ENCODE data around the gene LDLR.
"Not testable (repeated sequence)": the region's sequence is repeated elsewhere in the genome, so short reads cannot be mapped to it uniquely, and the experiment has no call there.

LDLR gene

DNA sequence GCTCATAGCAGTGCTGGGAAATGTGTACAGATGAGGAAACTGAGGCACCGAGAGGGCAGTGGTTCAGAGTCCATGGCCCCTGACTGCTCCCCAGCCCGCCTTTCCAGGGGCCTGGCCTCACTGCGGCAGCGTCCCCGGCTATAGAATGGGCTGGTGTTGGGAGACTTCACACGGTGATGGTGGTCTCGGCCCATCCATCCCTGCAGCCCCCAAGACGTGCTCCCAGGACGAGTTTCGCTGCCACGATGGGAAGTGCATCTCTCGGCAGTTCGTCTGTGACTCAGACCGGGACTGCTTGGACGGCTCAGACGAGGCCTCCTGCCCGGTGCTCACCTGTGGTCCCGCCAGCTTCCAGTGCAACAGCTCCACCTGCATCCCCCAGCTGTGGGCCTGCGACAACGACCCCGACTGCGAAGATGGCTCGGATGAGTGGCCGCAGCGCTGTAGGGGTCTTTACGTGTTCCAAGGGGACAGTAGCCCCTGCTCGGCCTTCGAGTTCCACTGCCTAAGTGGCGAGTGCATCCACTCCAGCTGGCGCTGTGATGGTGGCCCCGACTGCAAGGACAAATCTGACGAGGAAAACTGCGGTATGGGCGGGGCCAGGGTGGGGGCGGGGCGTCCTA lies 15.9 kb downstream of the LDLR start:
- DNase-seq (ENCODE audit: low spot score) = no peak

DNA sequence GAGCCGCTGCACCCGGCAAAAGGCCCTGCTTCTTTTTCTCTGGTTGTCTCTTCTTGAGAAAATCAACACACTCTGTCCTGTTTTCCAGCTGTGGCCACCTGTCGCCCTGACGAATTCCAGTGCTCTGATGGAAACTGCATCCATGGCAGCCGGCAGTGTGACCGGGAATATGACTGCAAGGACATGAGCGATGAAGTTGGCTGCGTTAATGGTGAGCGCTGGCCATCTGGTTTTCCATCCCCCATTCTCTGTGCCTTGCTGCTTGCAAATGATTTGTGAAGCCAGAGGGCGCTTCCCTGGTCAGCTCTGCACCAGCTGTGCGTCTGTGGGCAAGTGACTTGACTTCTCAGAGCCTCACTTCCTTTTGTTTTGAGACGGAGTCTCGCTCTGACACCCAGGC lies 17.2 kb downstream of the LDLR start:
- no peak for DNase-seq (ENCODE audit: low spot score)

DNA sequence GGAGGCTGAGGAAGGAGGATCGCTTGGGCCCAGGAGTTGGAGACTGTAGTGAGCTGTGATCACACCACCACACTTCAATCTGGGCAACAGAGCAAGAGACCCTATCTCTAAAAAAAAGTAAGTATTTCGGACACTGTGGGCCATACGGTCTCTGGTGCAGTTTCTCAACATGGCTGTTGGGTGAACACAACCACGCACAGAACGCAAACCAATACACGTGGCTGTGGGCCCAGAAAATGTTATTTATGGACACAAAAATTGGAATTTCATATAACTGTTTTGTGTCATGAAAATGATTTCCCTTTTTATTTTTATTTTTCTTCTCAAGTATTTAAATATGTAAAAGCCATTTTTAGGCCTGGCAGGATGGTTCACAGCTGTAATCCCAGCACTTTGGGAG lies 19.5 kb downstream of the LDLR start:
- DNase-seq (ENCODE audit: low spot score) = no peak

DNA sequence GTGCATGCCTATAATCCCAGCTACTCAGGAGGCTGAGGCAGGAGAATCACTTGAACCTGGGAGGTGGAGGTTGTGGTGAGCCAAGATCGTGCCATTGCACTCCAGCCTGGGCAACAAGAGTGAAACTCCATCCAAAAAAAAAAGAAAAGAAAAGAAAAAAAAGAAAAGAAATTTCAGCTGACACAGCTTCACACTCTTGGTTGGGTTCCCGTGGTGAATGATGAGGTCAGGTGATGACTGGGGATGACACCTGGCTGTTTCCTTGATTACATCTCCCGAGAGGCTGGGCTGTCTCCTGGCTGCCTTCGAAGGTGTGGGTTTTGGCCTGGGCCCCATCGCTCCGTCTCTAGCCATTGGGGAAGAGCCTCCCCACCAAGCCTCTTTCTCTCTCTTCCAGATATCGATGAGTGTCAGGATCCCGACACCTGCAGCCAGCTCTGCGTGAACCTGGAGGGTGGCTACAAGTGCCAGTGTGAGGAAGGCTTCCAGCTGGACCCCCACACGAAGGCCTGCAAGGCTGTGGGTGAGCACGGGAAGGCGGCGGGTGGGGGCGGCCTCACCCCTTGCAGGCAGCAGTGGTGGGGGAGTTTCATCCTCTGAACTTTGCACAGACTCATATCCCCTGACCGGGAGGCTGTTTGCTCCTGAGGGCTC lies 22.0 kb downstream of the LDLR start:
- DNase-seq (ENCODE audit: low spot score) = no peak

DNA sequence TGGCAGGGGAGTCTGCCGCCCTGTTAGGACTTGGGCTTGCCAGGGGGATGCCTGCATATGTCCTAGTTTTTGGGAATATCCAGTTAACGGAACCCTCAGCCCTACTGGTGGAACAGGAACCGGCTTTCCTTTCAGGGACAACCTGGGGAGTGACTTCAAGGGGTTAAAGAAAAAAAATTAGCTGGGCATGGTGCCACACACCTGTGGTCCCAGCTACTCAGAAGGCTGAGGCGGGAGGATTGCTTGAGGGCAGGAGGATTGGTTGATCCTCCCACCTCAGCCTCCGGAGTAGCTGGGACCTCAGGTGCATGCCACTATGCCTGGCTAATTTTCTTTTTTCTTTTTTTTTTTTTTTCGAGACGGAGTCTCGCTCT lies 22.5 kb downstream of the LDLR start:
- no peak for DNase-seq (ENCODE audit: low spot score)

DNA sequence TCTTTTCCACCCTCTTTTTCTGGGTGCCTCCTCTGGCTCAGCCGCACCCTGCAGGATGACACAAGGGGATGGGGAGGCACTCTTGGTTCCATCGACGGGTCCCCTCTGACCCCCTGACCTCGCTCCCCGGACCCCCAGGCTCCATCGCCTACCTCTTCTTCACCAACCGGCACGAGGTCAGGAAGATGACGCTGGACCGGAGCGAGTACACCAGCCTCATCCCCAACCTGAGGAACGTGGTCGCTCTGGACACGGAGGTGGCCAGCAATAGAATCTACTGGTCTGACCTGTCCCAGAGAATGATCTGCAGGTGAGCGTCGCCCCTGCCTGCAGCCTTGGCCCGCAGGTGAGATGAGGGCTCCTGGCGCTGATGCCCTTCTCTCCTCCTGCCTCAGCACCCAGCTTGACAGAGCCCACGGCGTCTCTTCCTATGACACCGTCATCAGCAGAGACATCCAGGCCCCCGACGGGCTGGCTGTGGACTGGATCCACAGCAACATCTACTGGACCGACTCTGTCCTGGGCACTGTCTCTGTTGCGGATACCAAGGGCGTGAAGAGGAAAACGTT lies 24.0 kb downstream of the LDLR start:
- no peak for DNase-seq (ENCODE audit: low spot score)

DNA sequence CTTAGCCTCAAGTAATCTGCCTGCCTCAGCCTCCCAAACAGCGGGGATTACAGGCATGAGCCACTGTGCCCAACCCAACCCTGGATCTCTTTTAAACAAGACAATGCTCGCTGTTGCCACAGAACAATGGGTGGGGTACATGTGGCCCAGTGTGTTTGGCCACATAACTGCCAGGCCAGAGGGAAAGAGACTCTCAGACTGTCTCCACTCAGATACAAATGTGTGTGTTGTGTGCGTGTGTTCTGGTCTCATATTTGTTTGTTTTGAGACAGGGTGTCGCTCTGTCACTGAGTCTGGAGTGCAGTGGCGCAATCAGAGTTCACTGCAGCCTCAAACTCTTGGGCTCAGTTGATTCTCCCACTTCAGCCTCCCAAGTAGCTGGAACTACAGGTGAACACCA lies 25.8 kb downstream of the LDLR start:
- no peak for DNase-seq (ENCODE audit: low spot score)

DNA sequence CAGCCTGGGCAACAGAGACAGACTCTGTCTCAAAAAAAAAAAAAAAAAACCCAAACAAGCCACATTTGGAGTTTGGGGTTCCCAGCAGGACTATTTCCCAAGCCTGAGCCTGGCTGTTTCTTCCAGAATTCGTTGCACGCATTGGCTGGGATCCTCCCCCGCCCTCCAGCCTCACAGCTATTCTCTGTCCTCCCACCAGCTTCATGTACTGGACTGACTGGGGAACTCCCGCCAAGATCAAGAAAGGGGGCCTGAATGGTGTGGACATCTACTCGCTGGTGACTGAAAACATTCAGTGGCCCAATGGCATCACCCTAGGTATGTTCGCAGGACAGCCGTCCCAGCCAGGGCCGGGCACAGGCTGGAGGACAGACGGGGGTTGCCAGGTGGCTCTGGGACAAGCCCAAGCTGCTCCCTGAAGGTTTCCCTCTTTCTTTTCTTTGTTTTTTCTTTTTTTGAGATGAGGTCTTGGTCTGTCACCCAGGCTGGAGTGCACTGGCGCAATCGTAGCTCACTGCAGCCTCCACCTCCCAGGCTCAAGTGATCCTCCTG lies 26.7 kb downstream of the LDLR start:
- DNase-seq (ENCODE audit: low spot score) = no peak

DNA sequence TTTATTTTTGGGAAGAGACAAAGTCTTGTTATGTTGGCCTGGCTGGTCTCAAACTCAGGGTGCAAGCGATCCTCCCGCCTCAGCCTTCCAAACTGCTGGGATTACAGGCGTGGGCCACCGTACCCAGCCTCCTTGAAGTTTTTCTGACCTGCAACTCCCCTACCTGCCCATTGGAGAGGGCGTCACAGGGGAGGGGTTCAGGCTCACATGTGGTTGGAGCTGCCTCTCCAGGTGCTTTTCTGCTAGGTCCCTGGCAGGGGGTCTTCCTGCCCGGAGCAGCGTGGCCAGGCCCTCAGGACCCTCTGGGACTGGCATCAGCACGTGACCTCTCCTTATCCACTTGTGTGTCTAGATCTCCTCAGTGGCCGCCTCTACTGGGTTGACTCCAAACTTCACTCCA lies 27.2 kb downstream of the LDLR start:
- DNase-seq (ENCODE audit: low spot score) = no peak

DNA sequence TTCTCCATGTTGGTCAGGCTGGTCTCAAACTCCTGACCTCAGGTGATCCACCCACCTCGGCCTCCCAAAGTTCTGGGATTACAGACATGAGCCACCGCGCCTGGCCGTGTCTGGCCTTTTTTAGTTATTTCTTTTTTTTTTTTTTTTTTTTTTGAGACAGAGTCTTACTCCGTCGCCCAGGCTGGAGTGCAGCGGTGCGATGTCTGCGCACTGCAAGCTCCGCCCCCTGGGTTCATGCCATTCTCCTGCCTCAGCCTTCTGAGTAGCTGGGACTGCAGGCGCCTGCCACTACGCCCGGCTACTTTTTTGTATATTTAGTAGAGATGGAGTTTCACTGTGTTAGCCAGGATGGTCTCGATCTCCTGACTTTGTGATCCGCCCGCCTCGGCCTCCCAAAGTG lies 32.7 kb downstream of the LDLR start:
- DNase-seq (ENCODE audit: low spot score) = not testable (repeated sequence)

DNA sequence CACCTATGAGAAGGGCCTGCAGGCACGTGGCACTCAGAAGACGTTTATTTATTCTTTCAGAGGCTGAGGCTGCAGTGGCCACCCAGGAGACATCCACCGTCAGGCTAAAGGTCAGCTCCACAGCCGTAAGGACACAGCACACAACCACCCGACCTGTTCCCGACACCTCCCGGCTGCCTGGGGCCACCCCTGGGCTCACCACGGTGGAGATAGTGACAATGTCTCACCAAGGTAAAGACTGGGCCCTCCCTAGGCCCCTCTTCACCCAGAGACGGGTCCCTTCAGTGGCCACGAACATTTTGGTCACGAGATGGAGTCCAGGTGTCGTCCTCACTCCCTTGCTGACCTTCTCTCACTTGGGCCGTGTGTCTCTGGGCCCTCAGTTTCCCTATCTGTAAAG lies 33.9 kb downstream of the LDLR start:
- DNase-seq (ENCODE audit: low spot score) = no peak

DNA sequence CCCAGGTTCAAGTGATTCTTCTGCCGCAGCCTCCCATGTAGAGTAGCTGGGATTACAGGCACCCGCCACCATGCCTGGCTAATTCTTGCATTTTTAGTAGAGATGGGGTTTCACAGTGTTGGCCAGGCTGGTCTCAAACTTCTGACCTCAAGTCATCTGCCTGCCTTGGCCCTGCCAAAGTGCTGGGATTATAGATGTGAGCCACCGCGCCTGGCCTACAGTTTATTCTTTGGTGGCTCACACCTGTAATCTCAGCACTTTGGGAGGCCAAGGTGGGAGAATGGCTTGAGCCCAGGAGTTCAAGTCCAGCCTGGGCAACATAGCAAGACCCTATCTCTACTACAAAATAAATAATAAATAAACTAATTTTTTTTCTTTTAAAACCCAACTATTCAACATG lies 34.9 kb downstream of the LDLR start:
- not testable (repeated sequence) for DNase-seq (ENCODE audit: low spot score)

DNA sequence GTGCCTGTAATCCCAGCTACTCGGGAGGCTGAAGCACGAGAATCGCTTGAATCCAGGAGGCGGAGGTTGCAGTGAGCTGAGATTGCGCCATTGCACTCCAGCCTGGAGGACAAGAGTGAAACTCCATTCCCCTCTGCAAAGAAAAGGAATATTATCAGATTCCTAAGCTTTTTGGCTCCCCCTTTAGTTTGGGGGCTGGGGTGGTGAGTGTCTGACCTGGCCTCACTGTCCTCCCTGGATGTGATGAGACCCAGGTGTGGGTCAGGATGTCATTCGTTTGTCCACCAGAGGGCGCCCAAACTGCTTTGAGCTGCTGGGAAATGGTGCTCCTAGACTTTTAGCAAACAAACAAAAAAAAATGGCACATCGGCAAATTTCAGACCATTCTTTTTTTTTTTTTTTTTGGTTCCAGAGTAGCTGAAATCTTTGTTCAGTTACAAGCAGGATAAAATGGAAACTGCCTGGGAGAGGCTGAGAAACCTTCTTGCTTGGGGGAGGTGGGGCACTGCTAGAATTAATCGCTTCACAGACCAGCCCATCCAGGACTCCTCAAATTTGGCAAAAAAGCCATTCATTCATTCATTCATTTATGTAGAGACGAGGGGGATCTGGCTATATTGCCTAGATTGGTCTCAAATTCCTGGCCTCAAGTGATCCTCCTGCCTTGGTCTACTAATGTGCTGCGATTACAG lies 36.9 kb downstream of the LDLR start:
- peak; percentile 82 for DNase-seq (ENCODE audit: low spot score)

DNA sequence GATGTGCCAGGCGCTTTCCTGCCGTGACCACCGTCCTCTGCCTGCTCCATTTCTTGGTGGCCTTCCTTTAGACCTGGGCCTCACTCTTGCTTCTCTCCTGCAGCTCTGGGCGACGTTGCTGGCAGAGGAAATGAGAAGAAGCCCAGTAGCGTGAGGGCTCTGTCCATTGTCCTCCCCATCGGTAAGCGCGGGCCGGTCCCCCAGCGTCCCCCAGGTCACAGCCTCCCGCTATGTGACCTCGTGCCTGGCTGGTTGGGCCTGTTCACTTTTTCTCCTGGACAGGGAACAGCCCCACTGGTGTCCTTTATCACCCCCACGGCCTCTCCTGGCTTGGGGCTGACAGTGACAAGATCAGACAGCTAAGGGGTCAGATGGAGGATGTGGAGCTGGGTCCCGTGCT lies 38.6 kb downstream of the LDLR start:
- no peak for DNase-seq (ENCODE audit: low spot score)

DNA sequence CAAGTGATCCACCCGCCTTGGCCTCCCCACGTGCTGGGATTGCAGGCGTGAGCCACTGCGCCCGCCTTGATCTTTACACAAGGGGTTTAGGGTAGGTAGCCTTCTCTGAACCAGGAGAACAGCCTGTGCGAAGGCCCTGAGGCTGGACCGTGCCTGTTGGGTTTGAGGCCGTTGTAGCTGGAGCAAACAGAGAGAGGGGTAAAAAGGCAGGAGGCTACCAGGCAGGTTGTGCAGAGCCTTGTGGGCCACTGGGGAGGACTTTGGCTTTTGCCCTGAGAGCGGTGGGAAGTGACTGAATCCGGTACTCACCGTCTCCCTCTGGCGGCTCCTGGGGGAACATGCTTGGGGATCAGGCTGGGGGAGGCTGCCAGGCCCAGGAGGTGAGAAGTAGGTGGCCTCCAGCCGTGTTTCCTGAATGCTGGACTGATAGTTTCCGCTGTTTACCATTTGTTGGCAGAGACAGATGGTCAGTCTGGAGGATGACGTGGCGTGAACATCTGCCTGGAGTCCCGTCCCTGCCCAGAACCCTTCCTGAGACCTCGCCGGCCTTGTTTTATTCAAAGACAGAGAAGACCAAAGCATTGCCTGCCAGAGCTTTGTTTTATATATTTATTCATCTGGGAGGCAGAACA lies 41.7 kb downstream of the LDLR start:
- peak; percentile 80 for DNase-seq (ENCODE audit: low spot score)

DNA sequence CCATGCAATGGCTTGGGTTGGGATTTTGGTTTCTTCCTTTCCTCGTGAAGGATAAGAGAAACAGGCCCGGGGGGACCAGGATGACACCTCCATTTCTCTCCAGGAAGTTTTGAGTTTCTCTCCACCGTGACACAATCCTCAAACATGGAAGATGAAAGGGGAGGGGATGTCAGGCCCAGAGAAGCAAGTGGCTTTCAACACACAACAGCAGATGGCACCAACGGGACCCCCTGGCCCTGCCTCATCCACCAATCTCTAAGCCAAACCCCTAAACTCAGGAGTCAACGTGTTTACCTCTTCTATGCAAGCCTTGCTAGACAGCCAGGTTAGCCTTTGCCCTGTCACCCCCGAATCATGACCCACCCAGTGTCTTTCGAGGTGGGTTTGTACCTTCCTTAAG lies 42.2 kb downstream of the LDLR start:
- no peak for DNase-seq (ENCODE audit: low spot score)

DNA sequence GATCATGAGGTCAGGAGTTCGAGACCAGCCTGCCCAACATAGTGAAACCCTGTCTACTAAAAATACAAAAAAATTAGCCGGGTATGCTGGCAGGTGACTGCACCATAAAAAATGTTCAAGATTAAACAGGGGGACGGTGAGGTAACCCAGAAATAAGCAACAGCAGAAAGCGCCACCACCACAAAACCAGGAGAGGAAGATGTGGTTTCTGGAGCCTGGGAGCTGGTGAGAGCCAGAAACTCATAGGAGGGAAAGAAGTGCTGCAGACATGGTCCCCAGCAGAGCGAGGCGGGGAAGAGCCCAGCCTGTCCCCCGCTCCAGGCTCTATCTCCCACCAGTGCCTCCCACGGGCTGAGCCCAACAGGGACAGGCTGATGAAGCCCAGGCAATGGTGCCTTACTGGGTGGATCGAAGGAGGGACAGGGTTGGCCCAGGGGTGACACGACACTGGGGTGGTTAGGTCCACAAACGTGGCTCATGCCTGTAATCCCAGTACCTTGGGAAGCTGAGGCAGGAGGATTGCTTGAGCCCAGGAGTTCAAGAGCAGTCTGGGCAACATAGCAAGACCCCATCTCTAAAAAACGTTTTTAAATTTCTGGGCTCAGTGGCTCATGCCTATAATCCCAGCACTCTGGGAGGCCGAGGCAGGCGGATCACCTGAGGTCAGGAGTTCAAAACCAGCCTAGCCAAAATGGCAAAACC lies 47.3 kb downstream of the LDLR start:
- no peak for DNase-seq (ENCODE audit: low spot score)

DNA sequence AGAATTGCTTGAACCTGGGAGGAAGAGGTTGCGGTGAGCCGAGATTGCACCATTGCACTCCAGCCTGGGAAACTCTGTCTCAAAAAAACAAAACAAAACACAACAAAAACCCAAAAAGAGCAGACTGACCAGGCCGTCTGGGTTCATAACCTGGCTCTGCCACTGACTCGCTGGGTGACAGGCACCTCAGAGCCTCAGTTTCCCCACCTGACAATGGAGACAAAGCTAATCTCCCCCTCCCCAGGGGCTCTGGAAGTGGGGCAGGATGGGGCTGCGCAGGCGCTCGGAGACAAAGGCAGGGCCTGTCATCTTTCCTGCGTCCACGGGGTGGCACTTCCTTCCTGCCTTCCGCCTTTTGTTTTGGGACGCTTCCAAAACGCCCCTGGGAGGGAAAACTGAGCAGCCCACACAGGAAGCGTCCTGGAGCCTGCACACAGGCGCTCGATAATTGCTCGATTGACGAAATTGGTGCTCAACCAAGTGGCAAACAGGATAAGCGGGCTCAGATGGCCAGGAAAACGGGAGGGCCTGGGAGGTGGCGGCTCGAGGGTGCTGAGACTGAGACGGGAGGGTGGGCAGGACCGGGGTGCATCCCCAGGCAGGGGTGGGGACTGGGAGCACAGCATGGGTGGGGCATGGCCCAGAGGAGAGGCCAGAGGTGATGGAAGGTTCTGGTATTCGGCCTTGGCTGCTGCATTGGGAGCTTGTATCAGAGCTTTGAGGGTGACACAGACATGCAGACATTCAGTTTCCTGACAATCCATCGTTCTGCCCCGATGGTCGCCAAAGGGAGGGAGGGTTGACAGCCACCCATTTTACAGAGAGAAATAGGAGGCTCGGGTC lies 48.5 kb downstream of the LDLR start:
- DNase-seq (ENCODE audit: low spot score) = peak; percentile 88

DNA sequence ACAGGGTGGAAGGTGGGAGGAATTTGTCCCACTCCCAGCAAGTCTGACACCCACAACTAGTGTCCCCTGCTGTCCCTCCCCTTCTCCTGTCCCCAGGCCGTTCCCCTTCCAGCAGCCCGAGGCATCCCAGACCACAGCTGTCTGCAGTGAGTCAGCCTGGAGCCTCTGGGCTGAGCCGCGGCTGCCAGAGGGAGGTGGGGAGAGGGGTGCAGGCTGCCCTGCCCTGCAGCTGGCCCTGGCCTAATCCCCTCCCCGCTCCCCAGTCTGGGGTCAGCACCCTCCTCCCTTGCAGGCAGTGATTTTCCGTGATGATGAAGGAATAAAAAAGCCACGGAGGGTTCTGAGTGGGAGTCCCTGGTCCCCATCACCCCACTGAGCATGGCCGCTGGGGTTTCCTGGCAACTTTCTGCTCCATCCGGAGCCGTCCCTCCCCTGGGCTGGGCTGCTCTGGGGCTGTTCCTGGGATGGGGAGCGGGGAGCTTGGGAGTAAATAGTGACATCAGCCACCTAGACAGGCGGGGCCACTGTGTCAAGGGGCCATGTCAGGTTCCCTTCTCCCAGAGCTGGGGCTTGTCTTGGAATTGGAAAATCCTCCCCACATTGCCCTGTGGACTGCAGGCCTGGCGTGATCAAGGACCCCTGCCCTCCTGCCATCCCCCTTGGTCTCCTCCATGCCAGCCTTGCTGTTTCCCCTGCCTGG lies 49.5 kb downstream of the LDLR start:
- DNase-seq (ENCODE audit: low spot score) = peak; percentile 86

DNA sequence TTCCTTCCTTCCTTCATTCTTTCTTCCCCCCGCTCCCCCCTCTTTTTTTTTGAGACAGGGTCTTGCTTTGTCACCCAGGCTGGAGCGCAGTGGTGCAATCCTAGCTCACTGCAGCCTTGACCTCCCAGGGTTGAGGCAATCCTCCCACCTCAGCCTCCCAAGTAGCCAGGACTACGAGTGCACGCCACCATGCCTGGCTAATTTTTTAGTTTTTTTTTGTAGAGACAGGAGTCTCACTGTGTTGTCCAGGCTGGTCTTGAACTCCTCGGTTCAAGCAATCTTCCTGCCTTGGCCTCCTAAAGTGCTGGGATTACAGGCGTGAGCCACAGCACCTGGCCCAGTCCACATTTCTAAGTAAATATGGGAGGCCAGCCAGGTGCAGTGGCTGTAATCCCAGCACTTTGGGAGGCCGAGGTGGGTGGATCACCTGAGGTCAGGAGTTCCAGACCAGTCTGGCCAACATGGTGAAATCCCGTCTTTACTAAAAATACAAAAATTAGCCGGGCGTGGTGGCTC lies 50.8 kb downstream of the LDLR start:
- not testable (repeated sequence) for DNase-seq (ENCODE audit: low spot score)

Measured in left forelimb (tissue), 1 donor.